ENCODE measurements around the gene DAZ4.
"Not testable (repeated sequence)": the region's sequence is repeated elsewhere in the genome, so short reads cannot be mapped to it uniquely, and the experiment has no call there.

The DAZ4 gene

GRCh38 chrY:24833619-24834018 lies at the start of gene DAZ4:
TSS of gene DAZ4 (plus strand) at chrY:24833919. CDS start at chrY:24834127, 208 bp downstream.
- not testable (repeated sequence) for DNase-seq

- not testable (repeated sequence) for DNase-seq
Observed at GRCh38 chrY:24813293-24813692, 20.4 kb upstream of the DAZ4 start, which contains the start of gene DAZ3. TSS of gene DAZ3 (minus strand) at chrY:24813393. CDS start at chrY:24813185, 208 bp downstream.

GRCh38 chrY:24821836-24822235 lies 11.9 kb upstream of the DAZ4 start:
- DNase-seq = not testable (repeated sequence)

GRCh38 chrY:24824184-24824879 lies 9.4 kb upstream of the DAZ4 start:
- not testable (repeated sequence) for DNase-seq

- DNase-seq = not testable (repeated sequence)
Observed at GRCh38 chrY:24825069-24825468, 8.7 kb upstream of the DAZ4 start.
